Activated B cell treated with CpG ODN at 0.5 μM for 24 hours (primary cell): Measurements from ENCODE around the gene LRRC71. TPM values are rescaled to one million over a fixed set of nuclear protein-coding genes. Genes with fewer than 3 reads are reported as not detected.

Source experiments
- ATAC-seq: fragments of 200-7000 bp; cut with Tn5 transposase; one replicate; pipeline ENCODE4 v1.10.0; 2021; ENCODE audit warnings: low read depth, mild to moderate bottlenecking, moderate library complexity
- CTCF ChIA-PET: fragments of 350-600 bp; sonication (Branson Sonifier 250); formaldehyde crosslinking; loops from one replicate; lab custom pipeline; 2021; ENCODE audit warnings: antibody characterized with exemption; lab: Charles Lee
- POLR2A ChIA-PET: fragments of 350-600 bp; sonication (Branson Sonifier 250); formaldehyde crosslinking; loops from one replicate; lab custom pipeline; 2021; ENCODE audit warnings: antibody characterized with exemption; lab: Charles Lee
- DNase-seq: peaks from one replicate; pipeline ENCODE4 v3.0.0; 2022
- H3K27ac Mint-ChIP-seq: one replicate; pipeline ENCODE4 v1.8.0; 2020; ENCODE audit warnings: mixed read lengths
- H3K27me3 Mint-ChIP-seq: one replicate; pipeline ENCODE4 v1.8.0; 2021; ENCODE audit warnings: mixed read lengths
- H3K36me3 Mint-ChIP-seq: one replicate; pipeline ENCODE4 v1.8.0; 2021; ENCODE audit warnings: low read depth, mixed read lengths
- H3K4me1 Mint-ChIP-seq: one replicate; pipeline ENCODE4 v1.8.0; 2021; ENCODE audit warnings: mixed read lengths
- H3K4me3 Mint-ChIP-seq: one replicate; pipeline ENCODE4 v1.8.0; 2020; ENCODE audit warnings: mild to moderate bottlenecking, mixed read lengths
- H3K9me3 Mint-ChIP-seq: one replicate; pipeline ENCODE4 v1.8.0; 2020; ENCODE audit warnings: mixed read lengths
- CTCF ChIP-seq: fragments of 200-600 bp; IDR thresholded peaks from one replicate; pipeline ENCODE4 v1.8.0; 2022; ENCODE audit warnings: antibody characterized with exemption, mild to moderate bottlenecking
- intact Hi-C: fragments of 100-400 bp; cut with micrococcal nuclease; formaldehyde crosslinking; loops from one replicate; pipeline ENCODE4 v1.15.1; 2024
- total RNA-seq: library from RNA; stranded (reverse); gene quantifications from 2 replicates; pipeline ENCODE4 v1.2.3, GENCODE V29; 2022

The LRRC71 gene
- total RNA-seq, 1 donor from 2014 or later = not detected

GRCh38 chr1:156876281-156876680 lies 44.2 kb upstream of the LRRC71 start:
- ChIA-PET POLR2A (interaction anchor here (0.6 kb wide), 1 partner anchor 148 kb away, joined by 6 read pairs; the partner anchor contains the start of gene METTL25B), CTCF (no interaction called here)
- H3K4me3 Mint-ChIP-seq = no peak overlapping the region
- ATAC-seq = no peak
- no peaks in the 10 kb centered on the region for H3K9me3 Mint-ChIP-seq
- no peaks in the 10 kb centered on the region for H3K4me1 Mint-ChIP-seq
- H3K36me3 Mint-ChIP-seq = no peaks in the 10 kb centered on the region
- no peak overlapping the region for H3K27ac Mint-ChIP-seq
- intact Hi-C loops = no loop called here
- H3K27me3 Mint-ChIP-seq = peaks cover 33% of the 10 kb centered on the region
- no peak for TF ChIP-seq CTCF
- no peak for DNase-seq

- Mint-ChIP-seq H3K27me3 (peaks cover 36% of the 10 kb centered on the region), H3K36me3 (no peaks in the 10 kb centered on the region), H3K4me1 (no peaks in the 10 kb centered on the region), H3K27ac (no peak overlapping the region), H3K4me3 (no peak overlapping the region), H3K9me3 (no peaks in the 10 kb centered on the region)
- DNase-seq (no peak), ATAC-seq (no peak)
- intact Hi-C loops = no loop called here
- TF ChIP-seq CTCF = no peak
- CTCF ChIA-PET = no interaction called here
- POLR2A ChIA-PET = no interaction called here
Observed at GRCh38 chr1:156877433-156878170, 42.8 kb upstream of the LRRC71 start.

- Mint-ChIP-seq H3K36me3 (no peaks in the 10 kb centered on the region), H3K9me3 (no peaks in the 10 kb centered on the region), H3K27ac (no peak overlapping the region), H3K4me1 (no peaks in the 10 kb centered on the region), H3K4me3 (no peak overlapping the region), H3K27me3 (peaks cover 41% of the 10 kb centered on the region)
- ATAC-seq = no peak
- no peak for TF ChIP-seq CTCF
- CTCF ChIA-PET = no interaction called here
- intact Hi-C loops = no loop called here
- POLR2A ChIA-PET = no interaction called here
- DNase-seq = no peak
Observed at GRCh38 chr1:156879876-156880275, 40.6 kb upstream of the LRRC71 start.

- H3K4me3 Mint-ChIP-seq = no peak overlapping the region
- no peak for ATAC-seq
- no peak for DNase-seq
- no peaks in the 10 kb centered on the region for H3K36me3 Mint-ChIP-seq
- no peaks in the 10 kb centered on the region for H3K4me1 Mint-ChIP-seq
- intact Hi-C loops = no loop called here
- no peak overlapping the region for H3K27ac Mint-ChIP-seq
- ChIA-PET POLR2A (no interaction called here), CTCF (interaction anchor here (0.9 to 1.0 kb wide), 2 partner anchors 9 to 154 kb away, joined by 3 read pairs; no protein-coding TSS in a partner anchor)
- H3K27me3 Mint-ChIP-seq = peaks cover 41% of the 10 kb centered on the region
- no peaks in the 10 kb centered on the region for H3K9me3 Mint-ChIP-seq
- no peak for TF ChIP-seq CTCF
Observed at GRCh38 chr1:156880473-156880872, 40.0 kb upstream of the LRRC71 start.

GRCh38 chr1:156881101-156881500 lies 39.3 kb upstream of the LRRC71 start:
- ChIA-PET POLR2A (no interaction called here), CTCF (interaction anchor here (0.9 to 1.0 kb wide), 3 partner anchors 9 to 154 kb away, joined by 3 read pairs; no protein-coding TSS in a partner anchor)
- intact Hi-C loops = no loop called here
- H3K4me3 Mint-ChIP-seq = no peak overlapping the region
- H3K9me3 Mint-ChIP-seq = no peaks in the 10 kb centered on the region
- H3K27me3 Mint-ChIP-seq = peaks cover 44% of the 10 kb centered on the region
- no peaks in the 10 kb centered on the region for H3K36me3 Mint-ChIP-seq
- H3K27ac Mint-ChIP-seq = no peak overlapping the region
- TF ChIP-seq CTCF = no peak
- ATAC-seq (no peak), DNase-seq (no peak)
- no peaks in the 10 kb centered on the region for H3K4me1 Mint-ChIP-seq
